Measurements from ENCODE around the gene CLDN3.
"Not testable (repeated sequence)": the region's sequence is repeated elsewhere in the genome, so short reads cannot be mapped to it uniquely, and the experiment has no call there.

CLDN3 gene

GRCh38 chr7:73770002-73770859 is at the start of gene CLDN3:
Gene CLDN3 (minus strand): TSS chr7:73770270. CDS start chr7:73770049, 221 bp downstream.
- peak; percentile 55 for DNase-seq

GRCh38 chr7:73817121-73817520 is 47.1 kb upstream of the CLDN3 start:
- no peak for DNase-seq

- DNase-seq = no peak
These were observed 45.4 kb upstream of the CLDN3 start for GRCh38 chr7:73815436-73815835.

- DNase-seq = no peak
These were observed 42.9 kb upstream of the CLDN3 start for GRCh38 chr7:73812996-73813395.

GRCh38 chr7:73811760-73812168 is 41.7 kb upstream of the CLDN3 start:
- DNase-seq = no peak

- DNase-seq = no peak
These were observed 40.9 kb upstream of the CLDN3 start for GRCh38 chr7:73810998-73811360.

GRCh38 chr7:73809467-73809951 is 39.4 kb upstream of the CLDN3 start:
- DNase-seq = no peak

GRCh38 chr7:73802459-73802858 is 32.4 kb upstream of the CLDN3 start:
- no peak for DNase-seq

- no peak for DNase-seq
These were observed 31.5 kb upstream of the CLDN3 start for GRCh38 chr7:73801577-73801976.

GRCh38 chr7:73799282-73800141 is 29.4 kb upstream of the CLDN3 start:
- no peak for DNase-seq

- not testable (repeated sequence) for DNase-seq
These were observed 27.1 kb upstream of the CLDN3 start for GRCh38 chr7:73797176-73797575.

- not testable (repeated sequence) for DNase-seq
These were observed 26.6 kb upstream of the CLDN3 start for GRCh38 chr7:73796656-73797055.

- DNase-seq = not testable (repeated sequence)
These were observed 25.1 kb upstream of the CLDN3 start for GRCh38 chr7:73795188-73795587.

- not testable (repeated sequence) for DNase-seq
These were observed 21.2 kb upstream of the CLDN3 start for GRCh38 chr7:73791170-73791690.

GRCh38 chr7:73789051-73789450 is 19.0 kb upstream of the CLDN3 start:
- DNase-seq = no peak

GRCh38 chr7:73787786-73788048 is 17.6 kb upstream of the CLDN3 start:
- not testable (repeated sequence) for DNase-seq

- DNase-seq = no peak
These were observed 16.5 kb upstream of the CLDN3 start for GRCh38 chr7:73786588-73786987.

- no peak for DNase-seq
These were observed 9.4 kb upstream of the CLDN3 start for GRCh38 chr7:73779517-73779916.

GRCh38 chr7:73778801-73779389 is 8.8 kb upstream of the CLDN3 start:
- no peak for DNase-seq

GRCh38 chr7:73774923-73775322 is 4.9 kb upstream of the CLDN3 start:
- peak; percentile 91 for DNase-seq

- no peak for DNase-seq
These were observed 3.8 kb upstream of the CLDN3 start for GRCh38 chr7:73773700-73774517.

Data from NCI-H2171 treated with DMSO at 0.1 percent for 48 hours (cell line).